NCI-H128 (cell line): ENCODE measurements around the gene WASHC1.
"Not testable (repeated sequence)": the region's sequence is repeated elsewhere in the genome, so short reads cannot be mapped to it uniquely, and the experiment has no call there.

ENCODE experiments used
- DNase-seq: peaks from one replicate; lab custom pipeline; 2025; ENCODE audit not compliant: unreplicated experiment; lab: John Stamatoyannopoulos, UW

The WASHC1 gene

GRCh38 chr9:16875-17274 lies 12.4 kb downstream of the WASHC1 start:
- not testable (repeated sequence) for DNase-seq

GRCh38 chr9:14129-14809 lies 15.0 kb downstream of the WASHC1 start:
- not testable (repeated sequence) for DNase-seq

DNA sequence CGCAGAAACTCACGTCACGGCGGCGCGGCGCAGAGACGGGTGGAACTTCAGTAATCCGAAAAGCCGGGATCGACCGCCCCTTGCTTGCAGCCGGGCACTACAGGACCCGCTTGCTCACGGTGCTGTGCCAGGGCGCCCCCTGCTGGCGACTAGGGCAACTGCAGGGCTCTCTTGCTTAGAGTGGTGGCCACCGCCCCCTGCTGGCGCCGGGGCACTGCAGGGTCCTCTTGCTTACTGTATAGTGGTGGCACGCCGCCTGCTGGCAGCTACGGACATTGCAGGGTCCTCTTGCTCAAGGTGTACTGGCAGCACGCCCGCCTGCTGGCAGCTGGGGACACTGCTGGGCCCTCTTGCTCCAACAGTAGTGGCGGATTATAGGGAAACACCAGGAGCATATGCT lies 18.1 kb downstream of the WASHC1 start:
- not testable (repeated sequence) for DNase-seq

- DNase-seq, result not testable (repeated sequence)
These were observed 18.6 kb downstream of the WASHC1 start for GRCh38 chr9:10653-11053.

GRCh38 chr9:10207-10606 lies 19.0 kb downstream of the WASHC1 start:
- DNase-seq, result not testable (repeated sequence)
